Esophagus (tissue), 2 donors: ENCODE results near the gene EXOG. TPM values are rescaled to one million over a fixed set of nuclear protein-coding genes. Genes with fewer than 3 reads are reported as not detected.

Source experiments
- H3K27ac ChIP-seq, 2 donors: one replicate each; pipeline ENCODE4 v1.5.1; 2013; ENCODE audit warnings: low read depth in 2 of 2, mild to moderate bottlenecking in 2 of 2, inconsistent platforms in 1 of 2, low read length in 1 of 2, moderate library complexity in 1 of 2
- H3K27me3 ChIP-seq, 2 donors: one replicate each; pipeline ENCODE4 v1.6.1; 2013; ENCODE audit warnings: low read length in 2 of 2, control low read depth in 1 of 2, mild to moderate bottlenecking in 1 of 2; ENCODE audit not compliant: insufficient read depth in 2 of 2, control insufficient read depth in 1 of 2
- H3K36me3 ChIP-seq, 2 donors: one replicate each; pipeline ENCODE4 v1.6.1; 2013; ENCODE audit warnings: low read length in 1 of 2; ENCODE audit not compliant: control insufficient read depth in 2 of 2, insufficient read depth in 2 of 2
- H3K4me1 ChIP-seq, 2 donors: one replicate each; pipeline ENCODE4 v1.6.1; 2013; ENCODE audit warnings: low read length in 1 of 2; ENCODE audit not compliant: control insufficient read depth in 2 of 2, insufficient read depth in 2 of 2
- H3K4me3 ChIP-seq, 2 donors: one replicate each; pipeline ENCODE4 v1.5.1; 2013; ENCODE audit warnings: low read length in 2 of 2, mild to moderate bottlenecking in 2 of 2, low read depth in 1 of 2, moderate library complexity in 1 of 2
- H3K9me3 ChIP-seq, 2 donors: one replicate each; pipeline ENCODE4 v1.6.1; 2013; ENCODE audit warnings: mild to moderate bottlenecking in 2 of 2, low read depth in 1 of 2, low read length in 1 of 2, moderate library complexity in 1 of 2; ENCODE audit not compliant: control insufficient read depth in 2 of 2, insufficient read depth in 1 of 2
- WGBS, 2 donors: extraction: QIAGEN DNeasy Blood & Tissue Kit; methylation state at CpG; one replicate each; pipeline ENCODE4 v1.1.7; 2013; 5-methylcytosine and 5-hydroxymethylcytosine counted together
- polyA plus RNA-seq, 2 donors: library from polyadenylated mRNA; stranded (reverse); fragments of 200-250 nt; gene quantifications; one replicate each; pipeline ENCODE4 v1.2.3, GENCODE V29; 2013
- donor health status: healthy with polysubstance abuse.
- donor health status: Bipolar disorder and iron deficiency.

EXOG gene
- polyA plus RNA-seq, 2 donors, result 2.4 to 4.1 TPM

DNA sequence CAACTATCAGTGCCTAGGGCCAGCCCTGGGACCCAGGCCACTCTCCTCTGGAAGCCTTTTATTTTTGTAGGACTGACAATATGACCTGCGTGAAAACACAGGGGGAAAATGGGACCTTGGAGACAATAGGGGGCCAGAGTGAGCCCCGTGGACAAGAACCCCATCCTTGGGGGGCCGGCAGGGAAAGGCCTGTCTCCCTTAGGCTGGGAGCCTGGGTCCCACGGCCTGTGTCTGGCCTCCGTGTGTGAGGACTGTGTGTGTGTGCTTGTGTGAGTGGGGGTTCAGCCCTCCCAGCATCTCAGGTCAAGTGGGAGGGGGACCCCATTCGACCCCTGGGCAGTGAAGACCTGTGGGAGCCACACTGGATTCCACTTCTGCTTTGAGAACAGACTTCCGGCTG lies 53.3 kb downstream of the EXOG start:
- WGBS, 2 donors, result 82 to 85% methylated on average over 7 of the region's 7 CpGs
- no peaks in the 10 kb centered on the region for H3K4me1 ChIP-seq
- H3K4me3 ChIP-seq, result no peak overlapping the region
- H3K27ac ChIP-seq, result no peak overlapping the region
- peaks cover 0 to 2% of the 10 kb centered on the region in 2 donors for H3K9me3 ChIP-seq
- no peaks in the 10 kb centered on the region for H3K36me3 ChIP-seq
- H3K27me3 ChIP-seq, result no peaks in the 10 kb centered on the region

DNA sequence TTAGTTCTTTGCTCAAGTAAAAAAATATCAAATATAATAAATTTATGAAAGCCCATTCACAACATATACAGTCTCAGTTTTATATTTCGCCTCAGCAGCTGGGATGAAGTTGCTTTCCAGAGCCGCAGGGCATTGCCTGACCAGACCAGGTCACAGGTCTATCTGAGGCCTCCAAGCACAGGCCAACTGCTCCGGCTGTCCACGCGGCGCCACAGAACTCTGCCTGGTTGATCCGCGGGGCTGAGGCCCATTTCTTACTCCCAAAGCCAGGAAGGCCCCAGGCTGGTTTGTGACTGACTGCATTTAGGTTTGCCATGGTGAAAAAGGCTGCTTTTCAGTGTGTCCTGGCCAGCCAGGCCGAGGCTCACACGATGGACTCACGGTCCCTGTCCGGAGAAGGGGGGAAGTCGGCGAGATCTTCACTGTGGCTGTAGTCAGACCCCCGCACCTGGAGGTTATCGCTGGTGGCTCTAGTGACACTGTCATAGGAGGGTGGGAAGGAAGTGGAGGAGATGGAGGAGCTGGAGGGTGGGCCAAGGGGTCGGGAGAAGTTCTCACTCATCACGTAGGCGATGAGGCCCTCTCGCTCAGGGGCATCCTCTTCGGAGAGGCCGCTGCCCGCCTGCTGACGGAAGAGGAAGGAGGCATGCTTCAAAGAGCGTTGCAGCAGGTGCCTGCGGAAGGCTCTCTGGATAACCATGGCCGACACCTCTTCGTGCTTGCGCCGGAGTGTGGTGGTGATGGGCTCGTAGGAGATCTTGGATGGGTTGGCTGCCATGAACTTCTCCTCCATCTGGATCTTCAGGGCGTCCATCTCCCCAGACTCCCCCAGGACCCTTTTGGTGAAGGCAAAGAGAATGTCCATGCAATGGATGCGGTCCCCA lies 54.1 kb downstream of the EXOG start:
- WGBS, 2 donors, result 93 to 95% methylated on average over 32 to 33 of the region's 33 CpGs
- no peaks in the 10 kb centered on the region for H3K4me1 ChIP-seq

GRCh38 chr3:38551026-38551832 lies 55.1 kb downstream of the EXOG start:
- 94 to 96% methylated on average over 30 of the region's 30 CpGs for WGBS, 2 donors
- no peaks in the 10 kb centered on the region for H3K27me3 ChIP-seq
- no peak overlapping the region for H3K4me3 ChIP-seq
- no peaks in the 10 kb centered on the region for H3K4me1 ChIP-seq
- peaks cover 0 to 2% of the 10 kb centered on the region in 2 donors for H3K9me3 ChIP-seq
- no peak overlapping the region for H3K27ac ChIP-seq
- no peaks in the 10 kb centered on the region for H3K36me3 ChIP-seq

More for the DNA sequence above, 54.1 kb downstream of the EXOG start:
- H3K27ac ChIP-seq, result no peak overlapping the region
- no peaks in the 10 kb centered on the region for H3K36me3 ChIP-seq
- no peaks in the 10 kb centered on the region for H3K27me3 ChIP-seq
- peaks cover 0 to 2% of the 10 kb centered on the region in 2 donors for H3K9me3 ChIP-seq
- H3K4me3 ChIP-seq, result no peak overlapping the region

GRCh38 chr3:38552364-38552763 lies 56.2 kb downstream of the EXOG start:
- no peak overlapping the region for H3K27ac ChIP-seq
- H3K9me3 ChIP-seq, result peaks cover 0 to 2% of the 10 kb centered on the region in 2 donors
- H3K4me3 ChIP-seq, result no peak overlapping the region
- H3K4me1 ChIP-seq, result no peaks in the 10 kb centered on the region
- 78 to 79% methylated on average over 6 of the region's 6 CpGs for WGBS, 2 donors
- H3K36me3 ChIP-seq, result no peaks in the 10 kb centered on the region
- no peaks in the 10 kb centered on the region for H3K27me3 ChIP-seq

GRCh38 chr3:38553071-38553470 lies 56.9 kb downstream of the EXOG start:
- no peaks in the 10 kb centered on the region for H3K27me3 ChIP-seq
- WGBS, 2 donors, result 92 to 93% methylated on average over 2 of the region's 2 CpGs
- H3K4me3 ChIP-seq, result no peak overlapping the region
- no peaks in the 10 kb centered on the region for H3K4me1 ChIP-seq
- no peak overlapping the region for H3K27ac ChIP-seq
- no peaks in the 10 kb centered on the region for H3K36me3 ChIP-seq
- H3K9me3 ChIP-seq, result peaks cover 0 to 2% of the 10 kb centered on the region in 2 donors

DNA sequence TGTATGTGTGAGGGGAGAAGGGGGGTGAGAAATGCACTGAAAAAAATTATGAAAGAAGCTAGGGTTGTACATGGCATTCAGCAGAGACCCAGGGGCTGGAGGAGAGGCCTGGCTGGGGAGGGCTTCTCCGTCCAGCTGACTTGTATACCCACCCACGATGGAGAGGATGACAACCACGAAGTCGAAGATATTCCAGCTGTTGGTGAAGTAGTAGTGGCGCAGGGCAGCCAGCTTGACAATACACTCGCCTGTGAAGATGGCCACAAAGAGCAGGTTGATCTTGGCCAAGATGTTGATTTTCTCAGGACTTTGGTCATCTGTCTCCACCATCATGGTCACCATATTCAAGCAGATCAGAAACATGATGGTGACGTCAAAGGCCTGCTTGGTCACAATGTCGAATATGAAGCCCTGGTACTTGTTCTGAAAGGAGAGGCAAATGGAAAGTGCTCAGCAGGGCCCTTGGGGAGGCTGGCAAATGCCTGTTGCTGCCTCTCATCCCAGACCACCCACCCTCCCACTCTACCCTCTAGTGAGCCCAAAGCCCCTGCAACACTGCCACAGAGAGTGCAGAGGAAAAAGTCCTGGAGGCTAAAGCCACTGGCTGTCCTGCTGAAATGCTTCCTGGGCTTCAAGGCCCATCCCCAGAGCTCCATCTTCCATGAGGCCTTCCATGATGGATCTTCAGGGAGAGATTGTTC lies 58.1 kb downstream of the EXOG start:
- WGBS, 2 donors, result 90 to 91% methylated on average over 8 of the region's 8 CpGs
- H3K9me3 ChIP-seq, result peaks cover 0 to 2% of the 10 kb centered on the region in 2 donors
- H3K4me1 ChIP-seq, result no peaks in the 10 kb centered on the region
- H3K27me3 ChIP-seq, result no peaks in the 10 kb centered on the region
- no peaks in the 10 kb centered on the region for H3K36me3 ChIP-seq
- no peak overlapping the region for H3K27ac ChIP-seq
- no peak overlapping the region for H3K4me3 ChIP-seq

DNA sequence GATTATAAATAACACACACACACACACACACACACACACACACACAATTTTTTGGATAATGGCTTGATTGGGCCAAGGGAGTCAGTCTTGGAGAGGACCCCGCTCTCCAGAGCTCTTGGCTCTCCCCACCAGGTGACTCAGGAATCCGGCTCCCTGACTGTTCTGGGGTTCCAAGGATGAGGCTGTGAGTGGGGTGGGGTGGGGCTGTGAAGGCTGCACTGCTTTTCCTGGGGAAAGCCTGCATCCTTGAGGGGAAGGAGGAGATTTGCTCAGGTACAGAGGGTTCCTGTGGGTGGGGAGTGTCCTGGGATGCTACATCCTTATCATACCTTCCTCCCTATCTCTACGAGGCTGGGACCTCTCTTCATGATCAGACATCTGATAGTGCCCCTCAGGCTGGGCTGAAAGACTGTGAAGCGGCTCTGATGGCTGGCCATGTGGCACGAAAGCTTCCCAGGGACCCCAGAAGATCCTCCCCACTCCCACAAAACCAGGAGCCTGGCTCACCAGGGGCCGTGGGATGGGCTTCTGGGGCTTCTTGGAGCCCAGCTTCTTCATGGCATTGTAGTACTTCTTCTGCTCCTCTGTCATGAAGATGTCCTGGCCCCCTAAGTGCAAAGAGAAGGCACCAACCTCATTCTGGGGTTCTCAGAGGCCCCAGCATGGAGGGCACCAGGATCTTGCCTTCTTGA lies 59.2 kb downstream of the EXOG start:
- no peak overlapping the region for H3K4me3 ChIP-seq
- H3K4me1 ChIP-seq, result no peaks in the 10 kb centered on the region
- no peaks in the 10 kb centered on the region for H3K27me3 ChIP-seq
- H3K9me3 ChIP-seq, result peaks cover 0 to 2% of the 10 kb centered on the region in 2 donors
- no peak overlapping the region for H3K27ac ChIP-seq
- WGBS, 2 donors, result 84 to 85% methylated on average over 6 of the region's 6 CpGs
- H3K36me3 ChIP-seq, result no peaks in the 10 kb centered on the region

- 88 to 95% methylated on average over 2 of the region's 2 CpGs for WGBS, 2 donors
- H3K4me1 ChIP-seq, result no peaks in the 10 kb centered on the region
Measured at GRCh38 chr3:38555926-38556325, 59.8 kb downstream of the EXOG start.

More at GRCh38 chr3:38555926-38556325, 59.8 kb downstream of the EXOG start:
- no peaks in the 10 kb centered on the region for H3K27me3 ChIP-seq
- no peak overlapping the region for H3K4me3 ChIP-seq
- no peaks in the 10 kb centered on the region for H3K9me3 ChIP-seq
- no peaks in the 10 kb centered on the region for H3K36me3 ChIP-seq
- no peak overlapping the region for H3K27ac ChIP-seq
